ENCODE results near the gene RAB7A.

- no peak for TF ChIP-seq PKNOX1 (IDR thresholded peaks at IDR 0.05)
- no peak for TF ChIP-seq FOXA1 (IDR thresholded peaks at IDR 0.05)
- TF ChIP-seq SUZ12 (IDR thresholded peaks at IDR 0.05) = no peak
- TF ChIP-seq TARDBP (IDR thresholded peaks at IDR 0.05) = no peak
- no peak for TF ChIP-seq FOXK2 (IDR thresholded peaks at IDR 0.05)
- no peak for TF ChIP-seq SP1 (IDR thresholded peaks at IDR 0.05)
- no peak for TF ChIP-seq ELF4 (IDR thresholded peaks at IDR 0.05)
- TF ChIP-seq FOXM1 (IDR thresholded peaks at IDR 0.05; ENCODE audit: borderline replicate concordance) = no peak
- no peak for TF ChIP-seq LEF1 (IDR thresholded peaks at IDR 0.05; ENCODE audit: borderline replicate concordance)
- TF ChIP-seq ZNF384 (IDR thresholded peaks at IDR 0.05) = no peak
- no peak for TF ChIP-seq CTBP1 (IDR thresholded peaks at IDR 0.05; ENCODE audit: borderline replicate concordance)
- TF ChIP-seq BHLHE40 (IDR thresholded peaks at IDR 0.05; ENCODE audit: borderline replicate concordance) = no peak
- no peak for TF ChIP-seq NFRKB (IDR thresholded peaks at IDR 0.05)
Measured at GRCh38 chr3:128709506-128710210, 16.3 kb upstream of the RAB7A start.

All from HEK293T (cell line).